Cardiac muscle cell (in vitro differentiated cells and primary cell): ENCODE results near the gene CUBN. TPM values are rescaled to one million over a fixed set of nuclear protein-coding genes. Genes with fewer than 3 reads are reported as not detected.

Source experiments
- DNase-seq, 2 donors: peaks; one replicate each; pipeline versions ENCODE4 v3.0.0 to v3.0.0-alpha.2; 2010 to 2017; ENCODE audit warnings: low read depth in 1 of 2, low spot score in 1 of 2
- H3K27ac ChIP-seq: fragments of 200-600 bp; sonication (generic); 2 replicates; pipeline ENCODE4 v1.5.1; 2016
- H3K27me3 ChIP-seq: fragments of 200-600 bp; sonication (generic); 2 replicates; pipeline ENCODE4 v1.6.0; 2016; ENCODE audit warnings: control low read depth
- H3K36me3 ChIP-seq: fragments of 200-600 bp; sonication (generic); 2 replicates; pipeline ENCODE4 v1.5.1; 2016; ENCODE audit warnings: control low read depth
- H3K4me1 ChIP-seq: fragments of 200-600 bp; sonication (generic); 2 replicates; pipeline ENCODE4 v1.8.1; 2017; ENCODE audit warnings: low read depth, mild to moderate bottlenecking, mixed run types
- H3K4me3 ChIP-seq: fragments of 200-600 bp; sonication (generic); 2 replicates; pipeline ENCODE4 v1.5.1; 2016; ENCODE audit warnings: mild to moderate bottlenecking
- H3K9me3 ChIP-seq: fragments of 200-600 bp; sonication (generic); 2 replicates; pipeline ENCODE4 v1.5.1; 2017; ENCODE audit warnings: low read depth, mild to moderate bottlenecking, control low read depth
- polyA plus RNA-seq: library from polyadenylated mRNA; unstranded; fragments of >200 nt; fragmentation: Nextera tagmentation; extraction: Ambion mirVana; gene quantifications from 2 replicates; pipeline ENCODE4 v1.2.1, GENCODE V29; 2016
- total RNA-seq: library from RNA; depleted of rRNA; stranded (reverse); fragments of >200 nt; gene quantifications from 2 replicates; pipeline ENCODE4 v1.2.3, GENCODE V29; 2016
- TF ChIP-seq, protein P1 (sequence below): IDR thresholded peaks from 2 replicates; pipeline ENCODE4 v1.5.1; 2012; ENCODE audit warnings: low read depth, mild to moderate bottlenecking, low read length

CUBN gene
- total and polyA plus RNA-seq, 2 experiments from 2014 or later, result 0.79 to 2.7 TPM

DNA sequence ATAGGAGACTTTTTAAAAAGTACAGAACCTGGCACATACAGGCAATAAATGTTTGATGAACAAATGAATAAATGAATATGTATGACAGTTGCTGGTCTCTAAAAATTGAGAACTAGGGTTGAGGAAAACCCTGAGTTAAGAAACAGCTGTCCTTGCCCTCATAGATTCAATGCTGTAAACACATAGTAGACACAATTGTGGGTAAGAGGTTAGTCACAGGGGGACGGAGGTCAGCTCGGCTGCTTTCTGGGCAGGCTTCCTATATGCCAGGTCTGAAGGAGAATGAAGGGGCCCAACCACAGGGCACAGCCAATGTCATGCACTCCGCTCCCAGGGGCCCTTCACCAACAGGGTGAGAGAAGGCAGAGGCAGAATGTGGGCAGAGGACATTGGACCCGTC lies 169.1 kb downstream of the CUBN start:
- Histone ChIP-seq H3K9me3 (no peaks in the 10 kb centered on the region), H3K27ac (no peak overlapping the region), H3K4me1 (no peaks in the 10 kb centered on the region), H3K36me3 (no peaks in the 10 kb centered on the region), H3K27me3 (no peaks in the 10 kb centered on the region), H3K4me3 (no peak overlapping the region)
- TF ChIP-seq, protein P1, sequence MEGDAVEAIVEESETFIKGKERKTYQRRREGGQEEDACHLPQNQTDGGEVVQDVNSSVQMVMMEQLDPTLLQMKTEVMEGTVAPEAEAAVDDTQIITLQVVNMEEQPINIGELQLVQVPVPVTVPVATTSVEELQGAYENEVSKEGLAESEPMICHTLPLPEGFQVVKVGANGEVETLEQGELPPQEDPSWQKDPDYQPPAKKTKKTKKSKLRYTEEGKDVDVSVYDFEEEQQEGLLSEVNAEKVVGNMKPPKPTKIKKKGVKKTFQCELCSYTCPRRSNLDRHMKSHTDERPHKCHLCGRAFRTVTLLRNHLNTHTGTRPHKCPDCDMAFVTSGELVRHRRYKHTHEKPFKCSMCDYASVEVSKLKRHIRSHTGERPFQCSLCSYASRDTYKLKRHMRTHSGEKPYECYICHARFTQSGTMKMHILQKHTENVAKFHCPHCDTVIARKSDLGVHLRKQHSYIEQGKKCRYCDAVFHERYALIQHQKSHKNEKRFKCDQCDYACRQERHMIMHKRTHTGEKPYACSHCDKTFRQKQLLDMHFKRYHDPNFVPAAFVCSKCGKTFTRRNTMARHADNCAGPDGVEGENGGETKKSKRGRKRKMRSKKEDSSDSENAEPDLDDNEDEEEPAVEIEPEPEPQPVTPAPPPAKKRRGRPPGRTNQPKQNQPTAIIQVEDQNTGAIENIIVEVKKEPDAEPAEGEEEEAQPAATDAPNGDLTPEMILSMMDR, result no peak
- no peak for DNase-seq

DNA sequence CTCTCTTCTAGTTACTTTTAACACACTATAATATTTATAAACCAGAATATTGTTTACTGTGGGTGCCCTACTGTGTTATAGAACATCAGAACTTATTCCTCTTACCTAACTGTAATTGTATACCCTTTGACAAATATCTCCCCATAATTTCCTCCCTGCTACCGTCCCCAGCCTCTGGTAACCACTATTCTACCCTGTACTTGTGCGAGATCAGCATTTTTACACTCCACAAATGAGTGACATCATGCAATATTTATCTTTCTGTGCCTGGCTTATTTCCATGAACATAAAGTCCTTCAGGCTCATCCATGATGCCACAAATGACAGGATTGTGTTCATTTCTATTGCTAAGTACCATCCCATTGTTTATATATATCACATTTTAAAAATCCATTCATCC lies 172.6 kb downstream of the CUBN start:
- Histone ChIP-seq H3K36me3 (no peaks in the 10 kb centered on the region), H3K27ac (no peak overlapping the region), H3K4me1 (peaks cover 1% of the 10 kb centered on the region), H3K4me3 (no peak overlapping the region), H3K27me3 (no peaks in the 10 kb centered on the region), H3K9me3 (no peaks in the 10 kb centered on the region)
- TF ChIP-seq, protein P1, result no peak
- no peak for DNase-seq

DNA sequence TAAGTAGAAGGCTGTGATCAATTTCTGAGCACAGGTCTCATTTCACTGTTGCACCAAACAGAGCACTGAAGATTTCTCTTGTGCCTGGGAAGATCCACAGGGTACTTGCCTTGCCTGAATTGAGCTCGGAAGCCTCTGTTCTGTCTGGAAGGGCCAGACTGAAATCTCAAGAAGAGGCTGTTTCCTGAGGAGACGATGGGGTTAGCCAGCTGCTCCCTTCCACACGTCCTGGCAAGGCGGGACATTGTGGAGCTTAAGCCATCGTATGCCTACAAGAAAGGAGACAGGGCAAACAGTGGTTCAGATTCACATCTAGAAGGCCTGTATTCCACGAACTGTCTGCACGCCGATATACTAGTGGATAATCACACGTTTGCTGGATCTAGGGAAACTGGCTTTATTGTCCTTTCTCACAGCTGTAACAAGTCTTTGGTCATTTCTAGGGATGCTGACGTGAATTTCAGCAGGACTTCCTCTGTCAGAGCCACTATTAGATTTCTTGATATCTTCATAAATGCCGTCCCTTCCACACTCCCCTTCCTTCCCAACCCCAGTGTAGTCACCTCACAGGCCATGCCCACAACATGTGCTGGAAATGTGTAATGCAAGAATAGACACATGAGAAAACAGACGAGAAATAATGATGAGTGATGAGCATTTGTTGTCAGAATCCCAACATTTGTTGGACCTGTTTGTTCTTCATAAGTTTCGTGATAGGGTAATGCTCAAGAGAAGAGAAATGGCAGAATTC lies 175.2 kb downstream of the CUBN start:
- Histone ChIP-seq H3K36me3 (no peaks in the 10 kb centered on the region), H3K9me3 (no peaks in the 10 kb centered on the region), H3K27ac (no peak overlapping the region), H3K4me3 (no peak overlapping the region), H3K27me3 (no peaks in the 10 kb centered on the region), H3K4me1 (peaks cover 17% of the 10 kb centered on the region)
- no peak for DNase-seq
- TF ChIP-seq, protein P1, result no peak

DNA sequence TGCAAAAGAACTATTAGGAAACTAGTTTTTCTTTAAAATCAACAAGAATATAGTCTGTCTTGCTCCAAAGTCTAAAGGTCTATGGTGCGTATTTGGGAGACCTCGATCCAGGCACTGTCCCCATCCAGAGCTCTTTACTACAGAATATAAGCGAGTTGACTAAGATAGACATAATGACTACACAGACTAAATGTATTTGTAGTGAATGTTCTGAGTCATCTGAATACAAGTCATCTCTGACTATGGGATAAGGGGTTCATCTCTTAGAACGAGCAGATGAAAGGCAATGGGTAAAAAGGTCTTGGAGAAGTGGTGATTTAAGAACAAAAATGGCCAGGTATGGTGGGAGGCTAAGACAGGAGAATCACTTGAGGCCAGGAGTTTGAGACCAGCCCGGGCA lies 176.3 kb downstream of the CUBN start:
- H3K4me1 ChIP-seq, result peaks cover 17% of the 10 kb centered on the region
- no peaks in the 10 kb centered on the region for H3K27me3 ChIP-seq
- no peaks in the 10 kb centered on the region for H3K9me3 ChIP-seq
- H3K36me3 ChIP-seq, result no peaks in the 10 kb centered on the region
- no peak overlapping the region for H3K27ac ChIP-seq
- no peak for DNase-seq
- TF ChIP-seq, protein P1, result no peak
- no peak overlapping the region for H3K4me3 ChIP-seq

DNA sequence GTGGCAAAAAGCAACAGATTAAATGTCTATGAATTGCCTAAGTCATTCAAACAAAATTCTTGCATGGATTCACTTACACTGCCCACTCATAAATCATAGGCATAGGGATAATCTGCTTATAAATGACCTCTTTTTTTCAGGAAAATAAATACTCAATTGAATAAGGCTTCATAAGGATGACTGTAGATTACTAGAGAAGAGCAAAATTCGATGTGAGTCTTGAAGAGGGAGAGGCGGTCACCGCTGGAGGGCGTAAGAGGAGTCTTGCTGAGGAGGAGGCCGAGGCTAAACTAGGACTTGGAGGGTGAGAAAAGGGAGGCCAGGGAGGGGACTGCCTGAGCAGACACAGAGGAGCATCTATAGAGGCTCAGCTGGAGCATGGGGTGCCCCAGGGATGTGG lies 177.0 kb downstream of the CUBN start:
- peak in 1 of 2 donors; percentile 38 for DNase-seq
- Histone ChIP-seq H3K36me3 (no peaks in the 10 kb centered on the region), H3K4me1 (peaks cover 17% of the 10 kb centered on the region), H3K27ac (no peak overlapping the region), H3K27me3 (no peaks in the 10 kb centered on the region), H3K9me3 (no peaks in the 10 kb centered on the region), H3K4me3 (no peak overlapping the region)
- TF ChIP-seq, protein P1, result peak; percentile 24
